Measurements from ENCODE around the gene PCSK4. TPM values are rescaled to one million over a fixed set of nuclear protein-coding genes. Genes with fewer than 3 reads are reported as not detected.

PCSK4 gene
- total and polyA plus RNA-seq, 7 donors = 0.99 to 5.0 (median 3.1) TPM; not detected in 1

- H3K9me3 ChIP-seq = no peaks in the 10 kb centered on the region
- intact Hi-C loops (cut with DNase I) = loop anchor here (10.0 kb wide), 1 partner anchor 310 kb away; no protein-coding TSS in a partner anchor
- peaks cover 0 to 39% (median 30%) of the 10 kb centered on the region in 4 donors for H3K4me1 ChIP-seq
- H3K4me3 ChIP-seq = no peak overlapping the region
- H3K27me3 ChIP-seq = peaks cover 70 to 86% (median 80%) of the 10 kb centered on the region in 3 donors
- TF ChIP-seq POLR2A (IDR thresholded peaks at IDR 0.05) (no peak), EP300 (IDR thresholded peaks at IDR 0.05) (no peak), CTCF (IDR thresholded peaks at IDR 0.05) (no peak), POLR2AphosphoS5 (IDR thresholded peaks at IDR 0.05) (no peak)
- H3K36me3 ChIP-seq = peaks cover 0 to under 1% (median 0%) of the 10 kb centered on the region in 4 donors
- 3 to 4% methylated on average over 22 of the region's 22 CpGs for WGBS, 2 donors
- no peak overlapping the region for H3K27ac ChIP-seq
- DNase-seq = no peak
Measured at GRCh38 chr19:1455002-1455335, 35.2 kb downstream of the PCSK4 start.

- 10 to 40% methylated on average over 33 of the region's 33 CpGs for WGBS, 2 donors
- Histone ChIP-seq H3K36me3 (no peaks in the 10 kb centered on the region), H3K27me3 (peaks cover 81 to 98% (median 92%) of the 10 kb centered on the region in 3 donors), H3K27ac (peak overlapping the region in 2 of 4 donors; percentile 0 to 20), H3K4me3 (no peak overlapping the region), H3K9me3 (no peaks in the 10 kb centered on the region), H3K4me1 (peaks cover 0 to 41% (median 30%) of the 10 kb centered on the region in 4 donors)
- intact Hi-C loops (cut with DNase I) = loop anchor here (10.0 kb wide), 1 partner anchor 311 kb away; no protein-coding TSS in a partner anchor
- no peak for TF ChIP-seq POLR2A (IDR thresholded peaks at IDR 0.05)
- no peak for TF ChIP-seq POLR2AphosphoS5 (IDR thresholded peaks at IDR 0.05)
- TF ChIP-seq CTCF (IDR thresholded peaks at IDR 0.05) = no peak
- TF ChIP-seq EP300 (IDR thresholded peaks at IDR 0.05) = no peak
- no peak for DNase-seq
Measured at GRCh38 chr19:1453525-1454364, 36.4 kb downstream of the PCSK4 start.

- intact Hi-C loops (cut with DNase I) = loop anchor here (10.0 kb wide), 1 partner anchor 312 kb away; no protein-coding TSS in a partner anchor
- Histone ChIP-seq H3K27ac (peak overlapping the region in 2 of 4 donors; percentile 0 to 20), H3K4me1 (peaks cover 0 to 41% (median 30%) of the 10 kb centered on the region in 4 donors), H3K27me3 (peaks cover 84 to 100% (median 98%) of the 10 kb centered on the region in 3 donors), H3K36me3 (no peaks in the 10 kb centered on the region), H3K9me3 (no peaks in the 10 kb centered on the region), H3K4me3 (no peak overlapping the region)
- TF ChIP-seq CTCF (IDR thresholded peaks at IDR 0.05) (no peak), POLR2AphosphoS5 (IDR thresholded peaks at IDR 0.05) (no peak), EP300 (IDR thresholded peaks at IDR 0.05) (no peak), POLR2A (IDR thresholded peaks at IDR 0.05) (no peak)
- WGBS, 2 donors = 44 to 68% methylated on average over 30 of the region's 30 CpGs
- no peak for DNase-seq
Measured at GRCh38 chr19:1452802-1453524, 37.2 kb downstream of the PCSK4 start.

- 37 to 38% methylated on average over 39 of the region's 39 CpGs for WGBS, 2 donors
- intact Hi-C loops (cut with DNase I) = loop anchor here (10.0 kb wide), 1 partner anchor 313 kb away; no protein-coding TSS in a partner anchor
- no peak overlapping the region for H3K27ac ChIP-seq
- no peak for DNase-seq
- peaks cover 0 to 40% (median 30%) of the 10 kb centered on the region in 4 donors for H3K4me1 ChIP-seq
- no peaks in the 10 kb centered on the region for H3K9me3 ChIP-seq
- H3K27me3 ChIP-seq = peaks cover 83 to 100% (median 98%) of the 10 kb centered on the region in 3 donors
- no peaks in the 10 kb centered on the region for H3K36me3 ChIP-seq
- no peak overlapping the region for H3K4me3 ChIP-seq
- TF ChIP-seq POLR2AphosphoS5 (IDR thresholded peaks at IDR 0.05) (no peak), CTCF (IDR thresholded peaks at IDR 0.05) (no peak), POLR2A (IDR thresholded peaks at IDR 0.05) (no peak), EP300 (IDR thresholded peaks at IDR 0.05) (no peak)
Measured at GRCh38 chr19:1451916-1452801, 38.0 kb downstream of the PCSK4 start.

Measured in sigmoid colon (tissue), 7 donors.